Endothelial cell of umbilical vein (primary cell): ENCODE results near the gene S100A16. TPM values are rescaled to one million over a fixed set of nuclear protein-coding genes. Genes with fewer than 3 reads are reported as not detected.

ENCODE experiments used
- BruUV-seq: library from RNA; stranded (reverse); fragments of 400-500 nt; replicated peaks from 2 replicates; lab custom pipeline; 2021; lab: Mats Ljungman, UMichigan
- CTCF ChIA-PET: fragments of 300-600, 350-600 bp; sonication (Branson Sonifier 250); formaldehyde crosslinking; loops from one replicate; lab custom pipeline; 2021; ENCODE audit warnings: antibody characterized with exemption, inconsistent platforms; lab: Charles Lee
- POLR2A ChIA-PET: fragments of 300-600, 350-600 bp; sonication (Branson Sonifier 250); formaldehyde crosslinking; loops from one replicate; lab custom pipeline; 2021; ENCODE audit warnings: antibody characterized with exemption, inconsistent platforms; lab: Charles Lee
- DNase-seq: peaks from one replicate; pipeline ENCODE4 v3.0.0-alpha.2; 2011; ENCODE audit warnings: low read depth, low spot score
- FAIRE-seq: peaks from 2 replicates; lab custom pipeline; 2011; peaks lifted over from hg19 to GRCh38; lab: Jason Lieb, UNC
- H2AFZ ChIP-seq: 2 replicates; pipeline ENCODE4 v1.6.0; 2012; ENCODE audit warnings: low read depth, low read length, control low read depth, inconsistent platforms
- H3K27ac ChIP-seq: 2 replicates; pipeline ENCODE4 v1.5.1; 2011; ENCODE audit warnings: low read depth, mild to moderate bottlenecking, control low read depth, low read length, moderate library complexity; ENCODE audit not compliant: insufficient read depth
- H3K27me3 ChIP-seq, 2 experiments: 2 replicates each; pipeline versions ENCODE4 v1.6.0 to v1.6.1; 2011; ENCODE audit warnings: low read length in 2 of 2, mixed read lengths in 1 of 2; ENCODE audit not compliant: control insufficient read depth in 2 of 2, insufficient read depth in 2 of 2
- H3K36me3 ChIP-seq, 2 experiments: 2 replicates in 1 of 2; 3 replicates in 1 of 2; pipeline ENCODE4 v1.5.1; 2011; ENCODE audit warnings: low read length in 2 of 2, mild to moderate bottlenecking in 1 of 2, moderate library complexity in 1 of 2; ENCODE audit not compliant: control insufficient read depth in 2 of 2, insufficient read depth in 2 of 2; ENCODE audit errors: extremely low read depth in 1 of 2
- H3K4me1 ChIP-seq: 3 replicates; pipeline ENCODE4 v1.5.1; 2011; ENCODE audit warnings: mild to moderate bottlenecking, low read length; ENCODE audit not compliant: control insufficient read depth, insufficient read depth; ENCODE audit errors: extremely low read depth
- H3K4me2 ChIP-seq: 2 replicates; pipeline ENCODE4 v1.6.1; 2011; ENCODE audit warnings: low read length, control low read depth, mixed read lengths; ENCODE audit not compliant: insufficient read depth
- H3K4me3 ChIP-seq, 3 experiments: fragments of 200-600 bp in 1 of 3; sonication (generic), shearing (Covaris generic) in 1 of 3; replicated peaks in 1 of 3; 2 replicates each; pipeline ENCODE4 v1.5.1; 2011 to 2016; ENCODE audit warnings: control low read depth in 3 of 3, low read length in 3 of 3, mild to moderate bottlenecking in 2 of 3, inconsistent platforms in 1 of 3, low read depth in 1 of 3, moderate library complexity in 1 of 3; ENCODE audit not compliant: insufficient read depth in 1 of 3
- H3K79me2 ChIP-seq: 2 replicates; pipeline ENCODE4 v1.6.0; 2012; ENCODE audit warnings: low read length, inconsistent platforms; ENCODE audit not compliant: control insufficient read depth, insufficient read depth
- H3K9ac ChIP-seq: replicated peaks from 2 replicates; pipeline ENCODE3; 2011; ENCODE audit warnings: low read length, control low read depth; ENCODE audit not compliant: insufficient read depth; ENCODE audit errors: extremely low read depth
- H3K9me1 ChIP-seq: replicated peaks from 3 replicates; pipeline ENCODE4 v1.6.0; 2011; ENCODE audit warnings: mild to moderate bottlenecking, low read length; ENCODE audit not compliant: control insufficient read depth, insufficient read depth; ENCODE audit errors: extremely low read depth
- H3K9me3 ChIP-seq: replicated peaks from 2 replicates; pipeline ENCODE4 v1.5.1; 2012; ENCODE audit warnings: low read length, inconsistent platforms; ENCODE audit not compliant: control insufficient read depth, insufficient read depth
- H4K20me1 ChIP-seq: replicated peaks from 2 replicates; pipeline ENCODE3; 2011; ENCODE audit warnings: mild to moderate bottlenecking, low read length; ENCODE audit not compliant: control insufficient read depth, insufficient read depth; ENCODE audit errors: extremely low read depth
- EZH2 ChIP-seq: IDR thresholded peaks from 2 replicates; pipeline ENCODE4 v1.6.1; 2012; ENCODE audit warnings: borderline replicate concordance, low read depth, mild to moderate bottlenecking, moderate library complexity, low read length, inconsistent platforms; ENCODE audit not compliant: severe bottlenecking
- FOS ChIP-seq: IDR thresholded peaks from 2 replicates; pipeline ENCODE4 v1.6.1; 2011; ENCODE audit warnings: mild to moderate bottlenecking, low read length, moderate library complexity, borderline replicate concordance; ENCODE audit not compliant: insufficient read depth
- GATA2 ChIP-seq: IDR thresholded peaks from 2 replicates; pipeline ENCODE4 v1.7.0; 2011; ENCODE audit warnings: low read depth, mild to moderate bottlenecking, moderate library complexity, mixed read lengths, low read length; ENCODE audit not compliant: insufficient read length, insufficient read depth
- JUN ChIP-seq: IDR thresholded peaks from 2 replicates; pipeline ENCODE4 v1.6.1; 2011; ENCODE audit warnings: borderline replicate concordance, low read depth; ENCODE audit not compliant: insufficient read length, insufficient read depth
- MAX ChIP-seq: IDR thresholded peaks from 2 replicates; pipeline ENCODE4 v1.6.1; 2011; ENCODE audit not compliant: insufficient read depth, insufficient read length
- MYC ChIP-seq: IDR thresholded peaks from one replicate; pipeline ENCODE4 v1.6.1; 2011; ENCODE audit warnings: mild to moderate bottlenecking, low read depth, low read length
- POLR2A ChIP-seq: IDR thresholded peaks from 2 replicates; pipeline ENCODE4 v1.6.1; 2012; ENCODE audit warnings: low read depth, mild to moderate bottlenecking, control low read depth, low read length
- POLR2AphosphoS5 ChIP-seq: IDR thresholded peaks from 2 replicates; pipeline ENCODE4 v1.6.1; 2012; ENCODE audit warnings: low read depth, mild to moderate bottlenecking, control low read depth, low read length, moderate library complexity; ENCODE audit not compliant: insufficient read depth
- dilution Hi-C: fragments of 300-500 bp; cut with MboI; formaldehyde crosslinking; loops from one replicate; pipeline ENCODE4 v1.15.0; 2019; ENCODE audit warnings: low sequenced_read_pairs; ENCODE audit not compliant: extremely low pct_ligation_motif_present
- intact Hi-C: fragments of 100-400 bp; cut with micrococcal nuclease; formaldehyde crosslinking; loops from one replicate; pipeline ENCODE4 v1.10.0; 2022
- polyA plus RNA-seq, 4 experiments: library from polyadenylated mRNA; depleted of rRNA in 3 of 4; stranded (reverse) in 3 of 4; unstranded in 1 of 4; fragments of >200 nt; gene quantifications; 2 replicates each; pipeline versions ENCODE4 v1.2.1 to v1.2.3, GENCODE V29; 2011 to 2012; ENCODE audit warnings: missing spikeins in 1 of 4
- total RNA-seq: library from RNA; stranded (reverse); gene quantifications from 2 replicates; pipeline ENCODE4 v1.2.3, GENCODE V29; 2021
- TF ChIP-seq, protein P1 (sequence below), 2 donors: IDR thresholded peaks; 1 replicate in 1 of 2; 2 replicates in 1 of 2; pipeline ENCODE4 v1.5.1; 2011; ENCODE audit warnings: low read length in 2 of 2, mild to moderate bottlenecking in 2 of 2, moderate library complexity in 2 of 2, control low read depth in 1 of 2, inconsistent platforms in 1 of 2, low read depth in 1 of 2; ENCODE audit not compliant: insufficient read depth in 1 of 2; ENCODE audit errors: extremely low read depth in 1 of 2

The S100A16 gene
- total and polyA plus RNA-seq, 2 donors (not counting 3 experiments of a cell fraction or from before 2014, with no cell fraction given) = 701 to 1,770 TPM

GRCh38 chr1:153633754-153634665 is 21.1 kb upstream of the S100A16 start, which contains the start of gene CHTOP:
Gene CHTOP (plus strand): TSS chr1:153634066. CDS start chr1:153636589, 2,523 bp downstream.
- TF ChIP-seq POLR2A (peak; percentile 78), MYC (no peak), POLR2AphosphoS5 (peak; percentile 92)
- peaks cover 10 to 16% of the 10 kb centered on the region in 2 experiments for H3K36me3 ChIP-seq
- H2AFZ ChIP-seq = peak within 1 kb of the TSS; percentile 64
- FAIRE-seq = peak; percentile 99
- intact Hi-C loops (loop anchor here (1.0 to 5.0 kb wide), 6 partner anchors 25 to 123 kb away; partner anchors contain the start of genes ILF2 and SNAPIN), dilution Hi-C loops (no loop called here)
- H3K27ac ChIP-seq = peak within 1 kb of the TSS; percentile 94
- ChIA-PET POLR2A (interaction anchor here (0.5 to 2.0 kb wide), 23 partner anchors 9 to 284 kb away, joined by 3 to 28 read pairs (median 5); partner anchors contain the start of genes ILF2, S100A14, S100A16 and S100A6), CTCF (interaction anchor here (0.9 to 2.5 kb wide), 15 partner anchors 9 to 123 kb away, joined by 3 to 29 read pairs (median 5); partner anchors contain the start of gene ILF2)
- peak within 1 kb of the TSS; percentile 100 for H3K9ac ChIP-seq
- TSS peak; percentile 86 for BruUV-seq
- peak within 1 kb of the TSS; percentile 85 for H3K4me2 ChIP-seq
- H3K4me3 ChIP-seq = peak within 1 kb of the TSS; percentile 65 to 96 (median 93)
- H3K4me1 ChIP-seq = peaks cover 11% of the 10 kb centered on the region
- H3K9me3 ChIP-seq = no peaks in the 10 kb centered on the region
- no peaks in the 10 kb centered on the region for H3K27me3 ChIP-seq
- DNase-seq = peak; percentile 100
- H4K20me1 ChIP-seq = no peaks in the 10 kb centered on the region
- H3K79me2 ChIP-seq = peaks cover 38% of the 10 kb centered on the region
- H3K9me1 ChIP-seq = no peaks in the 10 kb centered on the region

DNA sequence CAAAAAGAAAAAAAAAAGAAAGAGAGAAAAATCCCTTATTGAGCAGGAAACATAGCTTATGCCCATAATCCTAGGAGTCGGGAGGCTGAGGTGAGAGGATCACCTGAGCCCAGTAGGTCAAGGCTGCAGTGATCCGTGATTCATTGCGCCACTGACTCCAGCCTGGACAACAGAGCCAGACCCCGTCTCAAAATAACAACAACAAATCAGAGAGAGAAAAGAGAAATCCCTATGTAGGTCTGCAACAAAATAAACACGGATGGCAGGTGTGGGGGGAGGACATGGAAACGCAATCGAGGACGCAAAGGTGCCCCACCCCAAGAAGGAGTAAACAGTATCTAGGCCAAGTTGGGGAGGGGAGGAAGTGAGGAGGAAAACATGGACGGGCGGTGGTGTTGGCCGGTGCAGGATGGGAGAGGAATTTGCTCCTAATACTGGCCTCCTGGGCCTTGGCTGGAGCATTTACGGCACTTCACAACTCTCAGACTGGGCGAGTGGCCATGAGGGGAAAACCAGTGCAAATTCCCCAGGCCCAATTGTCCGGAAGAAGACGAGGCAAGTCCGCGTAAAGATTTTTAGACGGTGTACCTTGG is 20.3 kb upstream of the S100A16 start:
- intact Hi-C loops = loop anchor here (1.0 to 5.0 kb wide), 2 partner anchors 39 to 100 kb away; partner anchors contain the start of gene ILF2
- peak overlapping the region; percentile 94 for H3K27ac ChIP-seq

More for the DNA sequence above, 20.3 kb upstream of the S100A16 start:
- peak overlapping the region in 2 of 3 experiments; percentile 34 to 35 for H3K4me3 ChIP-seq
- no peaks in the 10 kb centered on the region for H3K27me3 ChIP-seq
- H3K9ac ChIP-seq = peak overlapping the region; percentile 100
- ChIA-PET POLR2A (interaction anchor here (0.5 to 2.0 kb wide), 19 partner anchors 8 to 98 kb away, joined by 3 to 28 read pairs (median 5); partner anchors contain the start of genes S100A14, S100A16, S100A6 and SNAPIN), CTCF (interaction anchor here (0.9 to 2.5 kb wide), 11 partner anchors 13 to 123 kb away, joined by 3 to 29 read pairs (median 5); partner anchors contain the start of gene ILF2)
- no peak for DNase-seq
- H3K36me3 ChIP-seq = peaks cover 8 to 12% of the 10 kb centered on the region in 2 experiments
- H3K4me2 ChIP-seq = peak overlapping the region; percentile 78
- peaks cover 11% of the 10 kb centered on the region for H3K4me1 ChIP-seq
- BruUV-seq = no TSS peak
- no peak for TF ChIP-seq FOS
- TF ChIP-seq MAX = no peak
- TF ChIP-seq POLR2AphosphoS5 = no peak
- TF ChIP-seq MYC = no peak
- no peak for TF ChIP-seq POLR2A
- no peak for TF ChIP-seq GATA2
- TF ChIP-seq EZH2 = no peak
- TF ChIP-seq, protein P1, sequence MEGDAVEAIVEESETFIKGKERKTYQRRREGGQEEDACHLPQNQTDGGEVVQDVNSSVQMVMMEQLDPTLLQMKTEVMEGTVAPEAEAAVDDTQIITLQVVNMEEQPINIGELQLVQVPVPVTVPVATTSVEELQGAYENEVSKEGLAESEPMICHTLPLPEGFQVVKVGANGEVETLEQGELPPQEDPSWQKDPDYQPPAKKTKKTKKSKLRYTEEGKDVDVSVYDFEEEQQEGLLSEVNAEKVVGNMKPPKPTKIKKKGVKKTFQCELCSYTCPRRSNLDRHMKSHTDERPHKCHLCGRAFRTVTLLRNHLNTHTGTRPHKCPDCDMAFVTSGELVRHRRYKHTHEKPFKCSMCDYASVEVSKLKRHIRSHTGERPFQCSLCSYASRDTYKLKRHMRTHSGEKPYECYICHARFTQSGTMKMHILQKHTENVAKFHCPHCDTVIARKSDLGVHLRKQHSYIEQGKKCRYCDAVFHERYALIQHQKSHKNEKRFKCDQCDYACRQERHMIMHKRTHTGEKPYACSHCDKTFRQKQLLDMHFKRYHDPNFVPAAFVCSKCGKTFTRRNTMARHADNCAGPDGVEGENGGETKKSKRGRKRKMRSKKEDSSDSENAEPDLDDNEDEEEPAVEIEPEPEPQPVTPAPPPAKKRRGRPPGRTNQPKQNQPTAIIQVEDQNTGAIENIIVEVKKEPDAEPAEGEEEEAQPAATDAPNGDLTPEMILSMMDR (IDR thresholded peaks at IDR 0.05; ENCODE audit: extremely low read depth in 1 of 2, insufficient read depth in 1 of 2, low read depth in 1 of 2, low read length in 2 of 2) = no peak
- TF ChIP-seq JUN = no peak
- H3K9me3 ChIP-seq = no peaks in the 10 kb centered on the region
- no peaks in the 10 kb centered on the region for H4K20me1 ChIP-seq
- H2AFZ ChIP-seq = peak overlapping the region; percentile 64
- dilution Hi-C loops = no loop called here
- FAIRE-seq = no peak
- no peaks in the 10 kb centered on the region for H3K9me1 ChIP-seq
- peaks cover 38% of the 10 kb centered on the region for H3K79me2 ChIP-seq
